GM19023 (cell line): ENCODE results near the gene SPATA32.

Source experiments
- ATAC-seq: cut with Tn5 transposase; IDR thresholded peaks from one replicate; pipeline ENCODE4 v1.9.1; 2021; ENCODE audit warnings: mild to moderate bottlenecking, moderate library complexity; ENCODE audit not compliant: unreplicated experiment

Gene SPATA32

DNA sequence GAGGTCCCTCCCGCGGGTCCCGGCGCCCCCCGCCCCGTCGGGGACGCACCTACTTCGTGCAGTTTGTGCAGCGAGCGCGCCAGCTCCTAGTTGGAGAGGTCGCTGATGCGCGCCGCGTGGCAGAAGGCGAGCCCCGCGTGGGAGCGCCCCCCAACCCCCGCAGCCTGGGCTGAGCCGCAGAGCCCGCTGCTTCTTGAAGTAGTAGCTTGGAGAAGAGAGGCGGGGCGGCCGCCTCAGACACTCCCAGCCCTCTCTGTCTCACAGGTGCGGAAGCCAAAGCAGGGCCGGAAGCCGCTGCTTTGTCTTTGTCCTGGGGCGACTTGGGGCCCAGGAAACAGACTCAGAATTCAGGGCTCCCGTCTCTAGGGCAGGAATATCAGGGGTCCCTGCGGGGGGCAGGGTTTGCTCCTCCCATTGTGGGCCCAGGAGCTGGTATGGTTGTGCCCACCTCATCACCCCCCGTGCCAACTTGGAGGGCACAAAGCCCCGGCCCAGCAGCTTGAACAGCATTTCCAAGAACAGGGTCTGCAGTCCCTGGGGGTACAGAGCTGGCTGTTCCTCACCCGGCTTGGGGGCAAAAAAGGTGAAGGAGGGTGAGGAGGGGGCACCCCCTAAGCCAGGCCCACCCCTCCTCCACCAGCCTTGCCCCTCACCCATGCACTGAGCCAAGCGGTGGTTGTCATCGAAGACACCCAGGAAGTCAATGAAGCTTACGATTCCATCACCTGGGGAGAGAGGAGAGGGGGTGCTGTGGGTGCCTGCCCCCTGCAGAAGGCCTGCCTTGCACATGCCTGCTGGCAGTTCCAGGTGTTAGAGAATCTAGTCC is 13.5 kb downstream of the SPATA32 start:
- peak; percentile 63 for ATAC-seq

DNA sequence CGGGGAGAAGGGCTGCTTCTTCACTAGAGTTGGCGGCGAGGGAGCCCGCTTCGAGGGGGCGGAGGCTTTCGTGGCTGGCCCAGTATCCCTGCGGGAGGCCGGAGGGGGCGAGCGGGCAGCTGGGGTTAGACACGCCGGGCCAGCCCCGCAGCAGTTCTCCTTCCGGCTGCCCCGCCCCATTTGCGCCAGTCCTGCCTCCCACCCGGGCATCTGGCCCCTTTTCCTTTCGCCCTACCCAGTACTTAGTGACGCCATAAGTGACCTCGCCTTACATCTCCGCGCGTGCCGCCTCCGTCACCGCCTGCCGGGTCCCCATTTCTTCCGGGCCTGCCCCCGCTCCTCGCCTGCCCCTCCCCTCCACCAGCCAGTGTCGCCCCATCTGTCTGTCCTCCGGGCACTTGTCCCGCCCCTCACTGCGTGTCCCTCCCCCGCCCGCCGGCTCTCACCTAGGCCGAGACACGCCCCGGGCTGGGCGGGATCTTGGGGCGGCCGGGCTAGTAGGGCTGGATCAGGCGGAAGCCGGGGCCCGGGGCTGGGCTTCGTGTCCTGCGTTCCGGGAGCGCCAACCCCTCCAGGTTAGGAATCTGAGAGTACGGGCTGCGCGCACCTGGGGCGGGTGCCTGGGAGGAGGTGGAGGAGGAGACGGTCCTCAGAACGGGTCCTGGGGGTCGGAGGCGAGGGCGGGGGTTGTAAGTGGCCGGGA is 14.3 kb downstream of the SPATA32 start:
- peak; percentile 86 for ATAC-seq

DNA sequence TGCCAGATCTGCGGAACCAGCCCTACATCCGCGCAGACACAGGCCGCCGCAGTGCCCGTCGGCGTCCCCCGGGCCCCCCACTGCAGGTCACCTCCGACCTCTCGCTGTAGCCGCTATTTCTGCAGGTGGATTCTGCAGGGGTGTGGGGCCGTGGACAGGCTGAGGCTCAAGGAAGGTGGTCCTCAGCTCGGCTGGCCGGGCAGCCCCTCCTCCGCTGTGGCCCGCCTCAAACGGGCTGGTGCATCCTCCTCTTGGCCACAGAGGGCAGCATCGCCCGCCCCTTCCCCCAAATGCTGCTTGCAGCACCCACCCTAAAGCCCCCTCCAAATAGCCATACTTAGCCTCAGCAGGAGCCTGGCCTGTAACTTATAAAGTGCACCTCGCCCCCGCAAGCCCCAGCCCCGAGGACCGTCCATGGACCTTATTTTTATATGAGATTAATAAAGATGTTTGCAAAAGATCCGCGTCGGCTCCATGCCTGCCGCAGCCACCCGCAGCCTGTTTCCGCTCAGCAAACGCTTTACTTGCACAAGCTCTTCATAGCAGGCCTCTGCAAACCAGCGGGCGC is 14.9 kb downstream of the SPATA32 start:
- ATAC-seq = no peak

DNA sequence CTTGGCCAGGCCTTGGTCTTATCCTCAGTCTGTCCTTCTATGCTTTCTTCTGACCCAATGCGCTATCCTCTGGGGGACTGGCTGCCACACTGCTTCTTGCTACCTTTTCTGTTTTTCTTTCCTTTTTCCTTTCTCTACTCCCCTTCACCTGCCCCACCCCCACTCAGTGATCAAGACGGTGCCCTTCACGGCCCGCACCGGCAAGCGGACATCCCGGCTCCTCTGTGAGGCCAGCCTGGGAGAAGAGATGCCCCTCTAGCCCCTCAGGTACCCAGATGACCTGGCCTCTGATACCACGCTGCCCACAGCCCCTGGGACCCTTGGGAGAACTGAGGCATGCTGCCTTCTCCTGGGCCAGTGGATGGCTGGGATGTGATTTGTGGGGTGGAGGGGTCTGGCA is 15.6 kb downstream of the SPATA32 start:
- no peak for ATAC-seq

DNA sequence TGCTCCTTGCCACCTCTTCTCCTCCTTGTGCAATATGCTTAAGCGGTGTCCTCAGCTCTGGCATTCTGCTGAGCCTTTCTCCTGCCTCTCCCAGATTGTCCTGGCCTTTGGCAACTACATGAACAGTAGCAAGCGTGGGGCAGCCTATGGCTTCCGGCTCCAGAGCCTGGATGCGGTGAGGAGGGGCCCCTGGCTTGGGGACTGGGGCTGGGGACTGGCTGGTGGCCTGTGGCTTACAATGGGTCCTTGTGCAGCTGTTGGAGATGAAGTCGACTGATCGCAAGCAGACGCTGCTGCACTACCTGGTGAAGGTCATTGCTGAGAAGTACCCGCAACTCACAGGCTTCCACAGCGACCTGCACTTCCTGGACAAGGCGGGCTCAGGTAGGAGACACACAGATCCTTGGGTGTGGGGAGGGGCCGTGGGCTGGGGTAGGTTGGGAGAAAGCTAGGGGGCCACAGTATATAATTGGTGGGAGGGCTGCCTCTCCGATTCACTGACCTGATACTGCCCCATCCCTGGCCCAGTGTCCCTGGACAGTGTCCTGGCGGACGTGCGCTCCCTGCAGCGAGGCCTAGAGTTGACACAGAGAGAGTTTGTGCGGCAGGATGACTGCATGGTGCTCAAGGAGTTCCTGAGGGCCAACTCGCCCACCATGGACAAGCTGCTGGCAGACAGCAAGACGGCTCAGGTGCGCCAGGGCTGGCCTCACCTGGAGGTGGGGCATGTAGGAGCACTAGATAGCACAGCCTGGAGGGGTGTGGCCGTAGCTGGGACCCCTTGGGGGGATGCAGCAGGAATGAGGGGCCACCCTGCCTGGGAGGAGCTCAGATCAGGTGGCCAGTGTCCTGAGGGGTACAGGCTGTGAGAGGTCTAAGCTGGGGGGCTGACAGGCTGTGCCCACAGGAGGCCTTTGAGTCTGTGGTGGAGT is 16.9 kb downstream of the SPATA32 start:
- no peak for ATAC-seq

DNA sequence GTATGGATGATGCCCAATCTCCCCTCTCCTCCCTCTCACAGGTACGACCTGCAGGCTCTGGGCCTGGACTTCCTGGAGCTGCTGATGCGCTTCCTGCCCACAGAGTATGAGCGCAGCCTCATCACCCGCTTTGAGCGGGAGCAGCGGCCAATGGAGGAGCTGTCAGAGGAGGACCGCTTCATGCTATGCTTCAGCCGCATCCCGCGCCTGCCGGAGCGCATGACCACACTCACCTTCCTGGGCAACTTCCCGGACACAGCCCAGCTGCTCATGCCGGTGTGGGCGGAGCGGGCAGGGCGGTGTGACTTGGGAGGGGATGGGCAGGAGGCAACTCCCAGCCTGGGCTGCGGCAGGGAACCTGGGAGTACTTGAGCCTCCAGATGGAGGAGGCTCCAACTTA is 18.1 kb downstream of the SPATA32 start:
- ATAC-seq = no peak

DNA sequence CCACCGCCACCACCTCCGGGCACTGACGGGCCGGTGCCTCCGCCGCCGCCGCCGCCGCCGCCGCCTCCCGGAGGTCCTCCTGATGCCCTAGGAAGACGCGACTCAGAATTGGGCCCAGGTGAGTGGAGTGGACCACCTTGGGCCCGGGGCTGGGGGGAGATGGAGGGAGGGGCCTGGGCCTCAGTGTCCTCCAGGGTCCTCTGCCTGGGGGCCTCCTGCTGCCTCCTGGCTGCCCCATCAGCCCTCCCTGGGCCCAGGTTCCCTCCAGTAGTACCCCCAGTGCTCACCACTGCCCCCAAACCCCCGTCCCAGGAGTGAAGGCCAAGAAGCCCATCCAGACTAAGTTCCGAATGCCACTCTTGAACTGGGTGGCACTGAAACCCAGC is 19.9 kb downstream of the SPATA32 start:
- no peak for ATAC-seq

DNA sequence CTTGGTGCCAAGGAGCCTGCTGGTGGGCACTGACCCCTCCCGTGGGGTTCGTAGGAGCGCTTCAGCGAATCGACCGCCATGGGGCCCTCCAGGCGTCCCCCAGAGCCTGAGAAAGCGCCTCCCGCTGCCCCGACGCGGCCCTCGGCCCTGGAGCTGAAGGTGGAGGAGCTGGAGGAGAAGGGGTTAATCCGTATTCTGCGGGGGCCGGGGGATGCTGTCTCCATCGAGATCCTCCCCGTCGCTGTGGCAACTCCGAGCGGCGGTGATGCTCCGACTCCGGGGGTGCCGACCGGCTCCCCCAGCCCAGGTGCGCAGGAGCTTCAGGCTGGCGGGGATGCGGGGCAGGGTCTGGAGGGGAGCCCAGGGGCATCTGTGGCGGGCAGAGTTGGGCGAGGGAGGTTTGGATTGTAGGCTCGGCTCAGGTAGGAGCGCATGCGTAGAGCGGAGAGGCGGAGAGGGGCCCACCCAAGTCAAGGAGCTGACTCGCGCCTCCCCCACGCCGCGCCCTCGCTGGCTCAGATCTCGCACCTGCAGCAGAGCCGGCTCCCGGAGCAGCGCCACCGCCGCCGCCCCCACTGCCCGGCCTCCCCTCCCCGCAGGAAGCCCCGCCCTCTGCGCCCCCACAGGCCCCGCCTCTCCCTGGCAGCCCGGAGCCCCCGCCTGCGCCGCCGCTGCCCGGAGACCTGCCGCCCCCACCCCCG is 20.4 kb downstream of the SPATA32 start:
- ATAC-seq = no peak

DNA sequence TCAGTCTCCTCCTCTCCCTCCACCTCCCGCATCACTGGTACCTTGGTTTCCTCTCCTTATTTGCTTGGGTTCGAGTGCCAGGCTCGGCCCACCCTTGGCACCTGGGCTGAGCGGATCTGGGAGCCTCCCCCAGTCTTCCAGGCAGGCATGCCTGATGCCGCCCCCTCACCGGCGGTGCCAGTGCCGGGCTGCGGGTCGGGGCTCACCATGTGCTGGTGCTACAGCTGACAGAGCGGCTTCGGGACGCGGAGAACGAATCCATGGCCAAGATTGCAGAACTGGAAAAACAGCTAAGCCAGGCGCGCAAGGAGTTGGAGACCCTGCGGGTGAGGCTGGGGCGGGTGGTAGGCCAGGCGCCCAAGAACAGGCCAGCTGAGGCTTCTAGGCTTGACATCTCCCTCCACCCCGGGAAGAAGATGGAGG is 21.0 kb downstream of the SPATA32 start:
- ATAC-seq = no peak

DNA sequence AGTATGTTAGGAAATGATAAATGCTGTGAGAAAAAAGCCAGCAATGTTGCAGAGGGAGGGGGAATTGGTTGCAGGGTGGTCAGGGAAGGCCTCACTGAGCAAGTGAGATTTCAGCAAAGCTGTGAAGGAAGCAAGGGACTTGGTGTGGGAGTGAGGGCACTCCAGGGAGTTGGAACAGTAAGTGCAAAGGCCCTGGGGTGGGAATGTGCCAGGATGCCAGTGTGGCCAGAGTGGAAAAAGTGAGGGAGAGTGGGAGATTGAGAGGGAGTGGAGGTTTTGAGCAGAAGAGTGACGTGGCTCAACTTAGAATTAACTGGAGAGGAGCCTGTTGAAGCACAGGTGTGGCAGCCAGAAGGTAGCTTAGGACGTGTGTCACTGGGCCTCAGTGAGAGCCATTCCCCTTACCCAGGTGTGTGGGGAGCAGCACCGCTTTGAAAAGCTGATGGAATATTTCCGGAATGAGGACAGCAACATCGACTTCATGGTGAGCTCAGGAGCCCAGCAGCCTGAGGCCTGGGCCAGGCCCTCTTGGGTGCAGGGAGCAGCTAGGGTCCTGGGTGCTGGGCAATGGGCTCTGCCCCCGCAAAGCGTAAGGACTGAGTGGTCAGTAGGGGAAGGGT is 23.6 kb downstream of the SPATA32 start:
- no peak for ATAC-seq

DNA sequence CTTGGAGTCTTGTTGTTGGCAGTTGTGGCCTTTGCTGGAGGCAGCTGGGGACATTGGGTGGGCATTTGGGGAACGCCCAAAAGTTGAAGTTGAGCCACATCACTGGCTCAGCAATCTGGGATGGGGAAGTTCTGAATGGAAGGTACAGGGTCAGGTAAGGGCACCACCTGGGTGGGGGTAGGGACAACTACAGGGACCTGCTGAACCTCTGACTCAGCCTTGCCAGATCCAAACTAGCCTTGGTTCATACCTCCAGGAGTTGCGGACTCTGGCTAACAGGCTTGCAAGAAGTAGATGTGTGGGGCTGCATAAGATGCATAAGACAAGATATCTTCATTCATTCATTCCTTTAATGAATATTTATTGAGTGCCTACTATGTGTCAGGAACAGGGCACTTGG is 24.2 kb downstream of the SPATA32 start:
- no peak for ATAC-seq

DNA sequence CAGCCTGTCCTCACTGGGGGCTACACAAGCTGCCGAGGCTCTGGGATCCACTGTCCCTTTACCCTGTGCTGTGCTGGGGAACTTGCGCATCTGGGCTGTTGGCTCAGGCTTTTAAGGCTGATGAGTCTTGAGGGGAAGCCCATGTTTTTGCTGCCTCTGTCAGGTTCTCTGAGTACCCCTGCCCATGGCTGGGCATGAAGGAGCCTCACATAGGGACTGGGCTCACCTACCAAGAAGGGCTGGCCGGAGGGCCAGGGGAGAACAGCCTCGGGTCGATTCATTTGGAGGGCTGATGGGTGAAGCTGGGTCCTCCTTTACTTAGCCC is 25.6 kb downstream of the SPATA32 start:
- ATAC-seq = no peak

DNA sequence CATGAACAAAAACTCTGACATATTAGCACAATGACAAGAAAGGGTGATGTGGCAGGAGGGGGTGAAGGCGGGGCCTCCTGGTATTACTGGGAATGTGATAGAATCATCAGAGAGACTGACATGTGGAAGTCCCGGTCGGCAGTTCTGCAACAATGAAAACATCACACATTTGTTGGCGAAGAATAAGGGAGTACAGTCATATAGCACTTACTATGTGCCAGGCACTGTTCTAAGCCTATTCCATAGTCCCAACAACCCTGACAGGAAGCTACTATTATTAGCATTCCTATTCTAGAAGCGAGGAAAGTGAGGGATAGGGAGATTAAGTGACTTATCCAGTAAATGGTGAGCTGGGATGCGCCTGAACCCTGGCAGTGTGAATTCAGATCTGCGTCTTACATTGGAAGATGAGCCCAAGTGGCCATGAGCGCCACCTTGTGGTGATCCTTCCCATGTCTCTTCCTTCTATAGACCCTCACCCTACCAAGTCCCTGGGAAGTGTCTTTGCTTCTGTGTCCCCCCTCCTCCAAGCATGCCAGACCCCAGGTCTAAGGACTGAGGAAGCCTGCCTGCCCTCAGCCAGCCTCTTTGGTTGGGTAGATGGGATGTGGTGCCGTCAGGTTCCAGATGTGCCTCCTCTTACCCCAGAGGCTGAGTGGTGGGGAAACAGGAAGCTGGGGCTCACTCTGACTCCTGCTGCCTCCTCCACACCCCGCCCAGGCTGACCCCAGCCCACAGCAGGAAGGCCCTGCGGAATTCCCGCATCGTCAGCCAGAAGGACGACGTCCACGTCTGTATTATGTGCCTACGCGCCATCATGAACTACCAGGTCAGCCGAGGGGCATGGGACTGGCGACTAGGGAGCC is 26.2 kb downstream of the SPATA32 start:
- ATAC-seq = no peak

DNA sequence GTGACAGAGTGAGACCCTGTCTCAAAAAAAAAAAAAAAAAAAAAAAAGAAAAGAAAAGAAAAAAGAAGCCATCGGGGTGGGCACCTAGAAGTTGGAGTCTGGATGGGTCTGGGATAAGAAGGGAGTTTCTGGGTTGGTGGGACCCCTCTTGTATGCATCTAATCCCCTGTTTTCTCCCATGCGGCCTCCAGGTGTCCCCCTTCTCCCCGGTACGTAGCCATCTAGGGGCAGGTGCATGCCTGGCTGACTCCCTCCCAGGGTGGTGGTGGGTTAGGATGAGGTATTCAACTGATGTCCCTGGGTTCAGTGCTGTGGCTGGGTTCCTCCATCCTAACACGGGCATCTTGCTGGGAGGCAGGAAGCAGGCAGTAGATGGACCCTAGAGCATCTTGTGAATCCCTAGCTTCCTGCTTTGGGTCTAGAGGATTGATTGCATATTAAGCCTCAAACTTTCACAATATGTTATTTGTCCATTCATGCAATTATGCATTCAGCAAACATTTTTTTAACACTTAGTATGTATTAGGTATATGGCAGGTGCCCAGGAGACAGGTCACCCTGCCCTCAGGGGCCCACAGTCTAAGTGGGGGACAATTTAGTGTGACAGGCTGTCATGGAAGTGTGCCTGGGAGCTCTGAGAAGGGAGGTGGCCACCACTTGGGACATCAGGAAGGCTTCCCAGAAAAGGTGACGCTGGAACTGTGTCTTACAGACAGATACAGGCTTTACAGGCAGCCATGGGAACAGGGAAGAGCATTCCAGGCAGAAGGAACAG is 27.1 kb downstream of the SPATA32 start:
- no peak for ATAC-seq

DNA sequence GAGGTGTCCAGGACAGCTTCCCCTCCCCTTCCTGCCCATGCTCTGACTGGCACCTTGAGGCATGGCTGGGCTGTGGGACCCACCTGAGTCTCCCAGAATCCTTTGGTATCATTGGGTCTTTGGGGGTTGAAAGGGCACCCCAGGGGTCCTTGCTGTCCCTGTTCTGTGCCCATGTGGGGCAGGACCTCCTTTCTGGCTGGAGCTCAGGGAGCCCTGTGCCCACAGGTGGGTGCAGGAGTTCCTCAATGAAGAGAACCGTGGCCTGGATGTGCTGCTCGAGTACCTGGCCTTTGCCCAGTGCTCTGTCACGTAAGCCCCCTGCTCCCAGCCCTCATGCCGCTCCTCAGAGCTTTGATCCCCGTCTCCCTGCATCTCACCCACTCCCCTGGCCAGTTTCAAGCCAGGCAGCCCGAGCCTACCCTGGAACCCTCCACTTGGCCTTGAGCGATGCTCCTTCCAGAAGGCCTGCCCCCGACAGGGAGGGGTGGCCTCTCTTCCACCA is 28.4 kb downstream of the SPATA32 start:
- ATAC-seq = no peak

DNA sequence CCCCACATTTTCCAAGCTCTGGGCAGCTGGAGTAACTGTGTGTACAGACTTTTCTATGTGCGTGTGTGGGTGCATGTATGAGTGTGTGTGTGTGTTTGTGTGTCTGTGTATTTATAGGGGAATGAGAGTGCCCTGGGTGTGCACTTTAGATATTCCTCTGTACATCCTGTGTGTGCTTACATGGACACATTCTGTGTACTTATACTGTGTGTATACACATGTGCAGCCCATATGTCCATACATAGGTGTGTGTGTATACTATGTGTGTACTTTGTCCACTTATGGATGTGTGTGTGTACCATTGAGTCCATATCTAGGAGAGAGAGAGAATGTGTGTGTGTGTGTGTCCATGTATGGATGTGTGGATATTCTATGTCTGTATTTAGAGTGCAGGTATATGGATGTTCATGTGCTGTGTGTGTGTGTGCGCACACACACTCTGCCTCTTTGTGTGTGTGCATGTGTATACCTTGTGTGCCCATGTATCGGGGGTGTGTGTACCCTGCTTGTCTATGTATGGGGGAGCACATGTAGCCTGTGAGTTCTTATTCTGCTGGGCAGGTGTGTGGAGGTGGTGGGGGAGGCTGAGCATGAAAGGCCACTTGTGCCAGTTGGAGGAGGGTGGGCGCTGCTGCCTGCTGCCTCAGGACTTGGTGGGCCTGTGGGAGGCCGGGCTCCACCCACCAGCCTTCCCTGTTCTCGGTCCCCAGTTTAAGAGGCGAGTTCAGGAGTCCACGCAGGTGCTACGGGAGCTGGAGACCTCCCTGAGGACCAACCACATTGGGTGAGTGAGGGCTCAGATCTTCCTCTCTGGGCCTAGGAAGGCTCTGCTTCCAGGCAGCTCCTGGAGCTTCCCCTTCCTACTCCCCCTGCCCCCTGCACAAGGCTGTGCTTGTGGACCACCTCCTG is 29.1 kb downstream of the SPATA32 start:
- no peak for ATAC-seq

DNA sequence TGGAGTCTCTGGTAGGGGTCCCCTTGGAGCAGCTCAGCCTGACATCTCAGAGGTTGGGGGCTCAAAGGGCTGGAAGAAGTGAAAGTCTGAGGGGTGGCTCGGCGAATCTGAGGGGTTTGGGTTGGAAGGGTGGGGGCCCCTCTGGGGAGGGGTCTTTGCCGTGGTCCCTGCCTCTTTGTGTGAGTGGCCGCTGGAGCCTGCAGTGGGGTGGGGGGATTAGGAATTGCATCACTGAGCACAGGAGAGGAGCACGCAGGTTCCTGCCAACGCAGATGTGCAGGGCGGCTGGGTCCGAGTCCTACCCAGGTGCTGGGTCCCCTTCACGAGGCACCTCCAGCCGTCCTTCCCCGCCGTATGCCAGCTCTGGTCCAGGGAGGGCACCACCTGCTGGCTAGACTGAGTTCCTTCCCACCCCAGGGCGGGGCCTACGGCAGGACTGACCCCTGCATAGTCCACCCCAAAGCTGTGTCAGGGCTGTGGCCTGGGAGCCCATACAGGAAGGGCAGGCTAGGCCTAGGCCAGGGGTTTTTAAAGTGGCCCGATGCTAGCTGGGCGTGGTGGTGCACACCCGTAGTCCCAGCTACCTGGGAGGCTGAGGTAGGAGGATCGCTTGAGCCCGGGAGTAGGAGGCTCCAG is 30.3 kb downstream of the SPATA32 start:
- no peak for ATAC-seq
